GM19438 (cell line): ENCODE results near the gene RPL18.
"Not testable (repeated sequence)": the region's sequence is repeated elsewhere in the genome, so short reads cannot be mapped to it uniquely, and the experiment has no call there.

Experiments used
- ATAC-seq: cut with Tn5 transposase; IDR thresholded peaks from one replicate; pipeline ENCODE4 v1.9.1; 2021; ENCODE audit warnings: low read depth; ENCODE audit not compliant: unreplicated experiment

The RPL18 gene

GRCh38 chr19:48644839-48645619 is 26.1 kb upstream of the RPL18 start:
- no peak for ATAC-seq

GRCh38 chr19:48644355-48644754 is 25.4 kb upstream of the RPL18 start:
- ATAC-seq, result no peak

GRCh38 chr19:48642862-48643261 is 23.9 kb upstream of the RPL18 start:
- no peak for ATAC-seq

GRCh38 chr19:48641850-48642249 is 22.9 kb upstream of the RPL18 start:
- no peak for ATAC-seq

- ATAC-seq, result no peak
Observed at GRCh38 chr19:48639483-48640375, 20.8 kb upstream of the RPL18 start.

GRCh38 chr19:48638831-48639381 is 19.9 kb upstream of the RPL18 start:
- no peak for ATAC-seq

GRCh38 chr19:48637948-48638830 is 19.2 kb upstream of the RPL18 start:
- peak; percentile 8 for ATAC-seq

- ATAC-seq, result peak; percentile 60
Observed at GRCh38 chr19:48637449-48637947, 18.5 kb upstream of the RPL18 start.

GRCh38 chr19:48636859-48637448 is 18.0 kb upstream of the RPL18 start, which contains the start of gene DBP:
TSS of gene DBP (minus strand) at chr19:48637379. CDS start at chr19:48636994, 385 bp downstream.
- no peak for ATAC-seq

GRCh38 chr19:48635966-48636858 is 17.2 kb upstream of the RPL18 start:
- no peak for ATAC-seq

GRCh38 chr19:48635263-48635965 is 16.4 kb upstream of the RPL18 start:
- ATAC-seq, result no peak

GRCh38 chr19:48634424-48635262 is 15.7 kb upstream of the RPL18 start:
- no peak for ATAC-seq

GRCh38 chr19:48634036-48634342 is 15.0 kb upstream of the RPL18 start:
- no peak for ATAC-seq

GRCh38 chr19:48633148-48634035 is 14.4 kb upstream of the RPL18 start:
- no peak for ATAC-seq

- ATAC-seq, result no peak
Observed at GRCh38 chr19:48632692-48633147, 13.7 kb upstream of the RPL18 start.

- not testable (repeated sequence) for ATAC-seq
Observed at GRCh38 chr19:48632286-48632685, 13.3 kb upstream of the RPL18 start.
